Neural cell (in vitro differentiated cells): Measurements from ENCODE around the gene GBA2. TPM values are rescaled to one million over a fixed set of nuclear protein-coding genes. Genes with fewer than 3 reads are reported as not detected.

Experiments
- H2AFZ ChIP-seq: fragments of 200-600, 300-800 bp; sonication (generic), shearing (Covaris generic); 2 replicates; pipeline ENCODE4 v1.6.0; 2014; ENCODE audit warnings: low read depth, mild to moderate bottlenecking, antibody characterized with exemption, low read length, moderate library complexity
- H3F3A ChIP-seq: fragments of 200-600 bp; shearing (Covaris generic); 2 replicates; pipeline ENCODE4 v1.6.1; 2016; ENCODE audit warnings: mild to moderate bottlenecking, moderate library complexity, mixed read lengths, antibody characterized with exemption, low read length; ENCODE audit not compliant: insufficient read depth, poor library complexity, severe bottlenecking
- H3K27ac ChIP-seq: fragments of 200-600, 300-800 bp; sonication (generic), shearing (Covaris generic); 2 replicates; pipeline ENCODE4 v1.5.1; 2014; ENCODE audit warnings: mild to moderate bottlenecking, low read length, moderate library complexity
- H3K27me3 ChIP-seq: fragments of 300-800, 200-600 bp; sonication (generic), shearing (Covaris generic); 2 replicates; pipeline ENCODE4 v1.6.0; 2014; ENCODE audit warnings: mild to moderate bottlenecking, low read depth, low read length, moderate library complexity; ENCODE audit not compliant: insufficient read depth
- H3K36me3 ChIP-seq: fragments of 300-800, 200-600 bp; sonication (generic), shearing (Covaris generic); 2 replicates; pipeline ENCODE4 v1.5.1; 2014; ENCODE audit warnings: mild to moderate bottlenecking, antibody characterized with exemption, low read length, moderate library complexity; ENCODE audit not compliant: insufficient read depth
- H3K4me2 ChIP-seq: fragments of 300-800, 200-600 bp; sonication (generic), shearing (Covaris generic); 2 replicates; pipeline ENCODE4 v1.6.0; 2014; ENCODE audit warnings: mild to moderate bottlenecking, low read length
- H3K4me3 ChIP-seq: fragments of 300-800, 200-600 bp; sonication (generic), shearing (Covaris generic); 2 replicates; pipeline ENCODE4 v1.5.1; 2014; ENCODE audit warnings: mild to moderate bottlenecking, low read length, moderate library complexity
- H3K79me2 ChIP-seq: fragments of 200-600 bp; shearing (Covaris generic); replicated peaks from 2 replicates; pipeline ENCODE4 v1.6.0; 2014; ENCODE audit warnings: mild to moderate bottlenecking, low read length, moderate library complexity; ENCODE audit not compliant: insufficient read depth
- H3K9ac ChIP-seq: fragments of 300-800, 200-600 bp; sonication (generic), shearing (Covaris generic); 2 replicates; pipeline ENCODE4 v1.6.1; 2016; ENCODE audit warnings: mild to moderate bottlenecking, low read length, mixed read lengths
- H3K9me2 ChIP-seq: fragments of 200-600 bp; shearing (Covaris generic); 2 replicates; pipeline ENCODE4 v1.6.1; 2016; ENCODE audit warnings: mild to moderate bottlenecking, low read length, mixed read lengths; ENCODE audit not compliant: insufficient read depth
- H3K9me3 ChIP-seq: fragments of 200-600, 300-800 bp; sonication (generic), shearing (Covaris generic); 2 replicates; pipeline ENCODE4 v1.6.1; 2016; ENCODE audit warnings: mild to moderate bottlenecking, mixed run types, low read length, moderate library complexity, mixed read lengths
- H4K20me1 ChIP-seq: fragments of 200-600 bp; shearing (Covaris generic); 2 replicates; pipeline ENCODE4 v1.6.1; 2016; ENCODE audit warnings: mild to moderate bottlenecking, mixed run types; ENCODE audit not compliant: insufficient read depth
- CTCF ChIP-seq: fragments of 450-650 bp; IDR thresholded peaks from 2 replicates; pipeline ENCODE4 v1.5.1; 2014; ENCODE audit warnings: antibody characterized with exemption, mild to moderate bottlenecking, moderate library complexity; ENCODE audit not compliant: poor library complexity, severe bottlenecking
- EP300 ChIP-seq: fragments of 450-650 bp; conservative IDR thresholded peaks from 2 replicates; pipeline ENCODE4 v1.6.1; 2014; ENCODE audit warnings: antibody characterized with exemption, mild to moderate bottlenecking, moderate library complexity; ENCODE audit not compliant: poor library complexity, severe bottlenecking
- EZH2 ChIP-seq: fragments of 200-600, 300-800 bp; shearing (Covaris generic), sonication (generic); IDR thresholded peaks from 2 replicates; pipeline ENCODE4 v1.6.1; 2014; ENCODE audit warnings: antibody characterized with exemption, low read length, borderline replicate concordance, mild to moderate bottlenecking; ENCODE audit not compliant: insufficient read depth, poor library complexity, severe bottlenecking
- MXI1 ChIP-seq: fragments of 450-650 bp; conservative IDR thresholded peaks from 2 replicates; pipeline ENCODE4 v1.6.1; 2014; ENCODE audit warnings: antibody characterized with exemption, mild to moderate bottlenecking; ENCODE audit not compliant: poor library complexity, severe bottlenecking
- POLR2AphosphoS5 ChIP-seq: IDR thresholded peaks from 2 replicates; pipeline ENCODE4 v1.6.1; 2012
- RAD21 ChIP-seq: fragments of 450-650 bp; conservative IDR thresholded peaks from 2 replicates; pipeline ENCODE4 v1.6.1; 2014; ENCODE audit warnings: antibody characterized with exemption, mild to moderate bottlenecking, moderate library complexity
- SMC3 ChIP-seq: fragments of 450-650 bp; conservative IDR thresholded peaks from 2 replicates; pipeline ENCODE4 v1.6.1; 2014; ENCODE audit warnings: antibody characterized with exemption, mild to moderate bottlenecking, moderate library complexity; ENCODE audit not compliant: poor library complexity
- TAF1 ChIP-seq: IDR thresholded peaks from 2 replicates; pipeline ENCODE4 v1.6.1; 2012; ENCODE audit warnings: low read depth
- polyA plus RNA-seq: library from polyadenylated mRNA; depleted of rRNA; stranded (reverse); fragments of >200 nt; gene quantifications from 2 replicates; pipeline ENCODE4 v1.2.3, GENCODE V29; 2014
- TF ChIP-seq, protein P1 (sequence below): IDR thresholded peaks from 2 replicates; pipeline ENCODE4 v1.6.1; 2012; ENCODE audit warnings: borderline replicate concordance

The GBA2 gene
- polyA plus RNA-seq, 1 donor from 2014 or later: 113 TPM

GRCh38 chr9:35738186-35738585 lies 10.8 kb downstream of the GBA2 start:
- TF ChIP-seq CTCF (no peak), POLR2AphosphoS5 (no peak), TAF1 (no peak), MXI1 (no peak), SMC3 (no peak), EP300 (no peak), EZH2 (no peak), RAD21 (no peak)
- TF ChIP-seq, protein P1, sequence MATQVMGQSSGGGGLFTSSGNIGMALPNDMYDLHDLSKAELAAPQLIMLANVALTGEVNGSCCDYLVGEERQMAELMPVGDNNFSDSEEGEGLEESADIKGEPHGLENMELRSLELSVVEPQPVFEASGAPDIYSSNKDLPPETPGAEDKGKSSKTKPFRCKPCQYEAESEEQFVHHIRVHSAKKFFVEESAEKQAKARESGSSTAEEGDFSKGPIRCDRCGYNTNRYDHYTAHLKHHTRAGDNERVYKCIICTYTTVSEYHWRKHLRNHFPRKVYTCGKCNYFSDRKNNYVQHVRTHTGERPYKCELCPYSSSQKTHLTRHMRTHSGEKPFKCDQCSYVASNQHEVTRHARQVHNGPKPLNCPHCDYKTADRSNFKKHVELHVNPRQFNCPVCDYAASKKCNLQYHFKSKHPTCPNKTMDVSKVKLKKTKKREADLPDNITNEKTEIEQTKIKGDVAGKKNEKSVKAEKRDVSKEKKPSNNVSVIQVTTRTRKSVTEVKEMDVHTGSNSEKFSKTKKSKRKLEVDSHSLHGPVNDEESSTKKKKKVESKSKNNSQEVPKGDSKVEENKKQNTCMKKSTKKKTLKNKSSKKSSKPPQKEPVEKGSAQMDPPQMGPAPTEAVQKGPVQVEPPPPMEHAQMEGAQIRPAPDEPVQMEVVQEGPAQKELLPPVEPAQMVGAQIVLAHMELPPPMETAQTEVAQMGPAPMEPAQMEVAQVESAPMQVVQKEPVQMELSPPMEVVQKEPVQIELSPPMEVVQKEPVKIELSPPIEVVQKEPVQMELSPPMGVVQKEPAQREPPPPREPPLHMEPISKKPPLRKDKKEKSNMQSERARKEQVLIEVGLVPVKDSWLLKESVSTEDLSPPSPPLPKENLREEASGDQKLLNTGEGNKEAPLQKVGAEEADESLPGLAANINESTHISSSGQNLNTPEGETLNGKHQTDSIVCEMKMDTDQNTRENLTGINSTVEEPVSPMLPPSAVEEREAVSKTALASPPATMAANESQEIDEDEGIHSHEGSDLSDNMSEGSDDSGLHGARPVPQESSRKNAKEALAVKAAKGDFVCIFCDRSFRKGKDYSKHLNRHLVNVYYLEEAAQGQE: no peak
- H2AFZ ChIP-seq: no peak overlapping the region
- H3K4me3 ChIP-seq: no peak overlapping the region
- no peaks in the 10 kb centered on the region for H3K36me3 ChIP-seq
- no peak overlapping the region for H3K27ac ChIP-seq
- no peaks in the 10 kb centered on the region for H3K27me3 ChIP-seq
- H3K9ac ChIP-seq: no peak overlapping the region
- no peak overlapping the region for H3K4me2 ChIP-seq
- no peaks in the 10 kb centered on the region for H3K9me3 ChIP-seq
- no peaks in the 10 kb centered on the region for H3F3A ChIP-seq
- H4K20me1 ChIP-seq: no peaks in the 10 kb centered on the region
- H3K79me2 ChIP-seq: no peaks in the 10 kb centered on the region
- no peaks in the 10 kb centered on the region for H3K9me2 ChIP-seq

DNA sequence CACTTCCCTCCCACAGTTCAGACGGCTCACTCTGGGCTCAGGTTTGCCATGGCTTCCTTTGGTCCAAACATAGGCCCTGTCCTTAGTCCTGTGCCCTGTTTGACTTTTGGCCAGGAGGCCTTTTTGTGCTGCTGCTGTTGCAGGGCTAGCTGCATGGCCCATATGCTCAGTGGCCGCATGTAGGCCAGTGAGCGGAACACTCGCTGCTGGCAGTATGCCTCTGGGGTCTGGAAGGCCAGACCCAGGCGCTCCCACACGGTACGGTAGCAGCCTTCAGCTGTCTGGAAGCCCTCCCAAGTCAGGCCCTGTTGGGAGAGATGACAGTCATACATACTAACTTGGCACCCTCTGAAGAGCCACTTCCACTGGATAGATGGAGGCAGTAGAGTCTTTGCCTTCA lies 11.9 kb downstream of the GBA2 start:
- Histone ChIP-seq H3K9me3 (no peaks in the 10 kb centered on the region), H3K4me3 (no peak overlapping the region), H4K20me1 (no peaks in the 10 kb centered on the region), H3K9me2 (no peaks in the 10 kb centered on the region), H3K27ac (no peak overlapping the region), H3K36me3 (no peaks in the 10 kb centered on the region), H3K27me3 (no peaks in the 10 kb centered on the region), H3K4me2 (no peak overlapping the region), H2AFZ (no peak overlapping the region), H3F3A (no peaks in the 10 kb centered on the region), H3K79me2 (no peaks in the 10 kb centered on the region), H3K9ac (no peak overlapping the region)
- TF ChIP-seq POLR2AphosphoS5 (no peak), RAD21 (no peak), SMC3 (no peak), TAF1 (no peak), CTCF (no peak), EP300 (no peak), MXI1 (no peak), EZH2 (no peak)
- TF ChIP-seq, protein P1: no peak
